Nephron progenitor cell (in vitro differentiated cells): ENCODE results near the gene MIA.
A peak's percentile ranks its signal among the peaks of the same experiment; 100 is the strongest.
"Not testable (repeated sequence)": the region's sequence is repeated elsewhere in the genome, so short reads cannot be mapped to it uniquely, and the experiment has no call there.

Experiments
- DNase-seq: peaks from one replicate; pipeline ENCODE4 v3.0.0; 2021
- H3K27ac Mint-ChIP-seq: 2 replicates; pipeline ENCODE4 v1.8.0; 2021; ENCODE audit warnings: mild to moderate bottlenecking, moderate library complexity, mixed read lengths
- H3K27me3 Mint-ChIP-seq: 2 replicates; pipeline ENCODE4 v1.8.0; 2021; ENCODE audit warnings: mild to moderate bottlenecking, low read depth, mixed read lengths; ENCODE audit not compliant: poor library complexity
- H3K36me3 Mint-ChIP-seq: 2 replicates; pipeline ENCODE4 v1.8.0; 2021; ENCODE audit warnings: low read depth, mixed read lengths
- H3K4me1 Mint-ChIP-seq: 2 replicates; pipeline ENCODE4 v1.8.0; 2021; ENCODE audit warnings: mixed read lengths
- H3K4me3 Mint-ChIP-seq: 2 replicates; pipeline ENCODE4 v1.8.0; 2021; ENCODE audit warnings: mild to moderate bottlenecking, moderate library complexity, mixed read lengths
- H3K9me3 Mint-ChIP-seq: 2 replicates; pipeline ENCODE4 v1.8.0; 2021; ENCODE audit warnings: mild to moderate bottlenecking, moderate library complexity, mixed read lengths
- CTCF ChIP-seq: fragments of 200-600 bp; sonication (generic); IDR thresholded peaks from 2 replicates; pipeline ENCODE4 v1.5.0; 2021; ENCODE audit warnings: antibody characterized with exemption

MIA gene

GRCh38 chr19:40811478-40812341, 36.4 kb downstream of the MIA start:
- no peak for TF ChIP-seq CTCF
- H3K4me1 Mint-ChIP-seq: peaks cover 65% of the 10 kb centered on the region
- H3K27me3 Mint-ChIP-seq: peaks cover 45% of the 10 kb centered on the region
- peaks cover 11% of the 10 kb centered on the region for H3K36me3 Mint-ChIP-seq
- no peaks in the 10 kb centered on the region for H3K9me3 Mint-ChIP-seq
- DNase-seq: peak; percentile 54
- peak overlapping the region; percentile 90 for H3K4me3 Mint-ChIP-seq
- H3K27ac Mint-ChIP-seq: no peak overlapping the region

DNA sequence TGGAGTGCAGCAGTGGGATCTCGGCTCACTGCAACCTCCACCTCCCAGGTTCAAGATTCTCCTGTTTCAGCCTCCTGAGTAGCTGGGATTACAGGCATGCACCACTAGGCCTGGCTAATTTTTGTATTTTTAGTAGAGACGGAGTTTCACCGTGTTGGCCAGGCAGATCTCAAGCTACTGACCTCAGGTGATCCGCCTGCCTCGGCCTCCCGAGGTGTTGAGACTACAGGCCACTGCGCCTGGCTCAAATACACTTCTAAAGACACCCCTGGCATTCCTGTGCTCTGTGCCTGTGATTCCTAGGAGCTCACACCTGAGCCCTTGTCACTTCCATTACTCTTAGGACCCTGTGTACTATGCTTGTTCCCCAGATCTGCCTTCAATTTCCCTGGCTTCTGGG, 37.2 kb downstream of the MIA start:
- H3K36me3 Mint-ChIP-seq: not testable (repeated sequence)

GRCh38 chr19:40813182-40813581, 37.9 kb downstream of the MIA start:
- no peak for TF ChIP-seq CTCF
- Mint-ChIP-seq H3K4me3 (peak overlapping the region; percentile 90), H3K4me1 (peaks cover 53% of the 10 kb centered on the region), H3K27ac (no peak overlapping the region), H3K27me3 (peaks cover 58% of the 10 kb centered on the region), H3K9me3 (no peaks in the 10 kb centered on the region), H3K36me3 (no peaks in the 10 kb centered on the region)
- DNase-seq: no peak

More for the DNA sequence above, 37.2 kb downstream of the MIA start:
- DNase-seq, H3K9me3 Mint-ChIP-seq, H3K27ac Mint-ChIP-seq: not testable (repeated sequence)
- peaks cover 52% of the 10 kb centered on the region for H3K27me3 Mint-ChIP-seq
- peak overlapping the region; percentile 90 for H3K4me3 Mint-ChIP-seq
- H3K4me1 Mint-ChIP-seq: peaks cover 56% of the 10 kb centered on the region

- Mint-ChIP-seq H3K9me3 (no peaks in the 10 kb centered on the region), H3K4me3 (no peak overlapping the region), H3K27ac (no peak overlapping the region)
Observed at GRCh38 chr19:40815223-40815622, 39.9 kb downstream of the MIA start.

DNA sequence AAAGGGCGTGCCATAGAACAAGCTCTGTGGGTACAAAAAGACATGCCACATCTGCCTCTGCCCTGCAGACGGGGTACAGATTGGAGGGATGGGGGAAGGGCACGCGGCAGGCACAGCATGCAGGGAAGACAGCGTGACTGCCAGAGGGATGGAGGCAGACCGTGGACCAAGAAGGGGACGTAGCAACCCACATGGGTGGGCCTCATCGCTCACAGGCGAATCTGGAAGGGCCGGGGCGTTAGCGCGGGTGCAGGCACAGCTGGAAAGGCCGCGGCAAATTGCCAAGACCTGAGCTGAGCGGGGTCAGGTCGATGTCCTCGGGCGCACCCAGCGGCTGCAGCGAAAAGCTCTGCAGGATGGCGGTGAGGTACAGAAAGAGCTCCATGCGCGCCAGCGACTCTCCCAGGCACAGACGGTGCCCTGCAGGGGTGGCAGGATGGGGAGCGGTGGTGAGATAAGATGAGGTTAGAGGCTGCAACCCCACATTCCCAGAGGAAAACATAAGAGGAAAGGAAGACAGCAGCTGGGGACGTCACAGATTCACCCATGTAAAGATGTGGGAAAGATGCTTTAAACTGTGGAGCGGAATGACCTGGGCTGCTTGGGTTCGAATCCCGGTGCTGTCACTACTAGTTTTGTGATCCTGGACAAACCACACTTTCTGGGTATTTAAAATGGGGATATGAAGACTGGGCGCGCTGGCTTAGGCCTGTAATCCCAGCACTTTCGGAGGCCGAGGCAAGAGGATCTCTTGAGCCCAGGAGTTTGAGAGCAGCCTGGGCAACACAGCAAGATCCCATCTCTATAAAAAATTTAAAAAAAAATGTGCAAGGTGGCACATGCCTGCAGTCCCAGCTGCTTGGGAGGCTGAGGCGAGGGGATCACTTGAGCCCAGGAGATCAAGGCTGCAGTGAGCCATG, 43.4 kb downstream of the MIA start:
- not testable (repeated sequence) for H3K9me3 Mint-ChIP-seq, H3K27ac Mint-ChIP-seq, H3K36me3 Mint-ChIP-seq
- DNase-seq: peak; percentile 64
- Mint-ChIP-seq H3K4me3 (peak overlapping the region; percentile 18), H3K27me3 (peaks cover 48% of the 10 kb centered on the region), H3K4me1 (peaks cover 43% of the 10 kb centered on the region)
- TF ChIP-seq CTCF: peak; percentile 27

More at GRCh38 chr19:40815223-40815622, 39.9 kb downstream of the MIA start:
- Mint-ChIP-seq H3K27me3 (peaks cover 67% of the 10 kb centered on the region), H3K36me3 (no peaks in the 10 kb centered on the region), H3K4me1 (peaks cover 54% of the 10 kb centered on the region)
- no peak for DNase-seq
- no peak for TF ChIP-seq CTCF
